NCI-H146 treated with DMSO at 0.1 percent for 48 hours (cell line): ENCODE results near the gene ZMIZ1.

Source experiments
- DNase-seq: peaks from one replicate; lab custom pipeline; 2025; ENCODE audit not compliant: unreplicated experiment; lab: John Stamatoyannopoulos, UW

The ZMIZ1 gene

DNA sequence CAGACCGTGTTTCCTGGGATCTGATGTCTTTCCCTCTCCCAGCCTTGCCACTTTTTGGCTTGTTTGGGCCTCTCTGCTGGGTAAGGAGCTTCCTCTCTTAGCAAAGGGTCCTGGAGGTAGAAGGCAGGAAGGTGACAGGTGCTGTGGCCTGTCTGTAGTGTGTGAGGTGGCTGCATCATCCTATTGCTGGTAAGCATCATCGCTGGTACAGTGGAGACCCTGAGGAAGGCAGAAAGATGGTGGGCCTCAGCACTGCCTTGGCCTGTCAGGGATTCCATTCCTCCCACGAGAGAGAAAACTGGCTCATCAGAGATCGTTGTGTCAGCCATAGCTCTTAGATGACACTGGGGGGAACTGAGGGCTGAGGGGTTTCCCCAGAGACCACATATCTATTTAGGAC lies 46.5 kb downstream of the ZMIZ1 start:
- DNase-seq: no peak

DNA sequence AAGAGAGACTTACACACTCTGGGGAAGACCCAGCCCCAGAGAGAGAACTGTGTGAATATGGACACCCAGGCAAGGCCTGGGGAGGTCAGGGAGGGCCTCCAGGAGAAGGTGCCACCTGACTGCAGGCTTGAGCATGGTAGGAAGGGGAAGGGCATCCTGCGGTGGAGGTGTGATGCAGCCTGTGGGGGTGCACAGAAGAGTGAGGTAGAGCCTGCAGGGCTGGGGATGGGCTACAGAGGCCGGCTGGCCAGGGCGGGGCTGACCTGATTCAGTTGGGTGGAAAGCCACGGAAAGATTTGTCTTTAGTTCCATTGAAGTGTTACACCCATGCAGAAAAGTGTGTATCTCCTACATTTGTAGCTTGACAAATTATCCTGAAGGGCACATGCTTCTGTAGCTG lies 47.6 kb downstream of the ZMIZ1 start:
- no peak for DNase-seq

DNA sequence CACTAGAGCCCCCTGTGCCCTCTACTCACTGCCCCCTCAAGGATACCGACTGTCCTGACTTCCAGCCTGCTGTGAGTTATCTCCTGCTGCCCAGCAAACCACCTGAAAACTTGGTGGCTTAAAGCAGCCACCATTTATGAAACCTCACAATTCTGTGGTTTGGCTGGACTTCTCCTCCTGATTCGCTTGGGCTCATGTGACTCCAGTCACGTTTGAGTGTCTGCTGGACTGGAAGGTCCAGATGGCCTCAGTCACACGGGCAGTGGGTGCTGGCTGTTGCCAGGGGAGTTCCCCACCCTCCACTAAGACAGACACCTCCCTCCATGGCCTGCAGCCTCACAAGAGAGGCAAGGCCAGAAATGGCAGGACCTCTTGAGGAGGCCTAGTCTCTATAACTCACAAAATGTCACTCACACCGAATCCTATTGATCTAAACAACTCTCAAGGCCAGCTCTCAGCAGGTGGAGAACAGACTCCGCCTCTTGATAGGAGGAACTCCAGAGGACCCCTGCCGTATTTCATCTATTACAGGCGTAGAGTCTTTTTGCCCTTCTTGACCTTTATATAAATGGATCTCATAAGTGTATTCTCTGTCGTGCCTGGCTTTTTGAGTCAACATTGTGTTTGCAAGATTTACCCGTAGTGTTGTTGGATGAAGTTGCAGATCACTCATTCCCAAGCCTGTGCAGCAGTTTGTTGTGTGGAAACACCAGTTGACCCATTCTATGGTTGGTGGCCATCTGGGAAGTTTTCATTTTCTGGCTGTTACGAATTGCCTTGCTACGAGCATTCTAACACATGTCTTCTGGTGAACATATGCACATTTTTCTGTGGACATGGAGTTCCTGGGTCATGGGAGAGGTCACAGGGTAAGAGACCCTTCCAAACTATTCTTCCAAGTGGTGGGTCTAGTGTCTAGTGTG lies 48.3 kb downstream of the ZMIZ1 start:
- peak; percentile 42 for DNase-seq

DNA sequence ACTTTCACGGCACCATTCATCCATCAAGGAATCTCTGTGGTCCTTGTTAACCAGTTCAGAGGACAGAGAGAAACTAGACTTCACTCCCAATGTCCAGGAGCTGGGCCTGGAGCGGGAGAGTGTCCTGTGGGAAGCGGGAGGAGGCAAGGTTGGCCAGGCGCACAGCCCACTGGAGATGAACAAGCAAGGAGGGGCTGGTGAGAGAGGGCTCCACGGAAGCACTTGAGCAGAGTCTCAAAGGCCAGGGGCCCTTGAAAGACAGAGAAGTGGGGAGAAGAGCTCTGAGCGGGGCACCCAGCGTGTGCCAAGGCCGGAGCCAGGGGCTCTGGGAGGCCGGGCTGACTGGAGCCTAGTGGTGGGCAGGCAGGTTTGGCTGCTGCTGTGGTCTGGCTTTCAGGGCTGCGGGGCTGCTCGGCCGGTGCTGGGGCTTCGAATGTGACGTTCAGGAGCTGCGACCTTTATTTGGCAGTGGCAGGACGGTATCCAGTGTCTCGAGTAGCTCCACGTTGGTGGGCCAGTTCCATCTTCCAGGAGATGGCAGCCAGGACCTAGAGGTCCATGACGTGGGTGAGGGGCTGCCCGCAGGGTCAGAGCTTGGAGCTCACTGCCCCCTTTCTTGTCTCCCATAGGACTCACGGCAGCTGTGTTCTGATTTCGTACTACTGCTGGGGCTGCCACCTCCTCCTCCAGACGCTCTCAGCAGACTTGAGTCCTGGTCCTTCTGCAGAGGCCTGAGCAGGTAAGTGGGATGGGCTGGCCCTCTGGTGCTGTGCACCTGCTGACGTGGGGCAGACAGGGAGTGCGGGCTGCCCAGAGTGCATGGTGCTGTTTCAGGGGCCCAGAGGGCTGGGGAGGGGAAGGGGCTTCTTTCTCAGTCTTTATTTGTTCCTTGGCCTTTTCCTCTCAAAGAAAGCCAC lies 49.8 kb downstream of the ZMIZ1 start:
- DNase-seq: no peak

GRCh38 chr10:79119306-79119705 lies 50.5 kb downstream of the ZMIZ1 start:
- no peak for DNase-seq

DNA sequence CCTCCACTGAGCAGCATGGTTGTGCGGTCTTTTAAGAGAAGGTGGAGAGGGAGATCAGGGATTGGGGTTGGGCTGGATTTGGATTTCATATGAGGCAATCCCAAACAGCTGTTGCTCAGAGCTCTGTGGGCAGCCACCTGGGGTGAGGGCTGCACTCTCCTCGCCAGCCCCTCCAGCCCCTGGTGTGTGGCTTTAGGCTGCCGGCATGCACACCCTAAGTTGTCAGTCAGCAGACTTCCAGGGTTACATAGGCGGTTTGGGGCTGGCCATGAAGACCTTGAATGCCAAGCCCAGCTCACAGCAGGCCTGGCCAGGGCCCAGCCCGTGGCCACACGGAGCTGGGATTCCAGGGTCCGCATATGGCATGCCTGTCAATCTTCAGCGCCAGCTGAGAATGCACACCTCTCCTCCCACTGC lies 54.8 kb downstream of the ZMIZ1 start:
- DNase-seq: no peak

GRCh38 chr10:79124066-79124465 lies 55.3 kb downstream of the ZMIZ1 start:
- no peak for DNase-seq

GRCh38 chr10:79125092-79125491 lies 56.3 kb downstream of the ZMIZ1 start:
- no peak for DNase-seq

DNA sequence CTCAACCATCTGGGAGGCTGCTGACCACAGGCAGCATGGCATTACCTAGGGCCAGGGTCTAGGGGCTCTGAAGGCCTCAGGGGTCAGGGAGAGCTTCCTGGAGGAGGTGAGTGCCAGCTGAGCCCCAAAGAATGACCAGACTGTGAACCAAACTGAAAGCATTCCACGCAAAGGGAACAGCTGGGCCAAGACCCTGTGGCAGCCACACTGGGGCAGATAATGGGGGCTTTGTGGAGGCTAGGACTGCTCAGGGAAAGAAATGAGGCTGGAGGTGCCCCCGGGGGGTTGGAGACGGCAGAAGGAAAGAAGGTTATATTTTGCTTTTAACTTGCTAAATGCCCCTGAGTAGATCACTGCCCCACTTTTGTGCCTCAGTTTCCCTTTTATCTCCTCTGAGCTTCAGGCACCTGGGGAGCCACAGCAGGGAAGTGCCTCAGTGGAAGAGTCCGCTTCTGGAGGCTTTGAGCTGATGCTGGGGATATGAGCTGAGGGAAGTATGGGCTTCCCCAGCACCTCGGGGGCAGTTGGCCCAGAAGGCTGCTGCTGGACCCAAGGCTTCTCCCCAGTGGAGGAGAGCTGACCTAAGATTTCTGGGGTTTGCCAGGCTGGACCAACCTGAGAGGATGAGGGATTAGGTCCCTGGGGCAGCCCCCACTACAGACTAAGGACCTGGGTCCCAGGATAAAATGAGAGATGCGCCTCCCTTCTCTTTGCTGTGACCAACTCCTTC lies 57.8 kb downstream of the ZMIZ1 start:
- DNase-seq: no peak

DNA sequence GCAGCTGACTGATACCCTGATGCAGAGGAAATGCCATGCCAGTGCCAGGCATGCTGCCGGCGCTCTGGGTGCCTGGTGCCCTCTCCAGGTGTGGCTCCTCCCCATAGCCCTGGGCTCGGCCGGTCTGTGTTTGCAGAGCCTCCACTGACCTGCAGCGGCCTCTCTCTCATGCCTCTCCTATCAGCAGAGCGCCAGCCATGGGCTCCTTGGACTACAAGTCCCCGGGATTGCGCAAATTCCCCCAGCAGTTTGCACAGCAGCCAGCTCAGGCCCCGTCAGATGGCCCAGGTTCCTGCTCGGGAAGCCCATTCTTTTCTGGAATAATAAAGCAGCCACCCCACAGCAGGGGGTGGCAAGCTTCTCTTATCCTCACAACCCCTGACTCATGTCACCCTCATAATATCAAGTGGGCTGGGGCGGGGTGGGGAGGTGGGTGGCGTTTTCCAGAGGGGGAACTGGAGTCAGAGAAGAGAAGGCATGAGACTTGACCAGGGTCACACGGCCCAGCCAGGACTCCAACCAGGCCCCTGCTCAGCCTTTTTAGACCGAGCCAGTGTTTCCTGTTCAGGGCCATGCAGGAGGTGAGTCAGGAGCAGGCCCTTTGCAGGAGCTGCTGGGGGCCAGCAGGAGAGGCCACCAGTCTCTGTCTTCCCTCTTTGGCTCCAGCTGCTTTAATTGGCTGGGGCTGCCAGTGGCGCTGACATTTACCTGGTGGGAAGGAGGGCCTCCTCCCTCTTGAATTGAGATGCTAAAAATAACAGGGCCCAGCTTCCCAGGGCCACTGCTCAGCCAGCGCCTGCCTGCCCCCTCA lies 58.6 kb downstream of the ZMIZ1 start:
- DNase-seq: peak; percentile 53

DNA sequence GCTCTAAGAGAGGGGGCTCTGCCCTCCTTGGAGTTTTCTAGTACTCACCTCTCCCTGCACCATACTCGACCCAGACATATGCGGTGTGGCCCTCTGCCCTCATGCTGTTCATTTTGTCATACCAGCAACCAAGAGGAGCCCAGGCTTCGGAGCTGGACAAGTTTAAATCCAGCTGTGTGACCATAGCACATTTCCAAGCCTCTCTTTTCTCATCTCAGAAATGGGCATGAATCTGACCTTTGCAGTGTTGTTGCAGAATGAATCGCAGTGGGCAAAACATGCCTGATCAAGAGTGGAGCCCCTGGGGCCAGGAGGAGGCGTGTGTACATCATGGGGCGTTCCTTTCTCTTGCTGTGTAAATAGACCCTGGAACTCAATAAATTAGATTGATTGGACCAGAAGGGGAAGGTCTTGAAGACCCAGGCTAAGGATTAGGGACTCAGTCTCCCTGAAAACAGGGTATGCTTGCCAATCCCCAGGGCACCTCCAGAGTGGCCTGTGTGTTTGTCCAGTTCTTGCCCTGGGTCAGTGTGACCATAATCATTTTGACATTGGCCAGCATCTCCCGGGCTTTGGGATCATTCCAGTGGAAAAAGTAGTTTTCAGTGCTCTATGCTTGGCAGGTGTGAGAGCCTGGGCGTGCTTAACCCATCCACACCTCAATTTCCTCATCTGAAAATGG lies 59.6 kb downstream of the ZMIZ1 start:
- no peak for DNase-seq

DNA sequence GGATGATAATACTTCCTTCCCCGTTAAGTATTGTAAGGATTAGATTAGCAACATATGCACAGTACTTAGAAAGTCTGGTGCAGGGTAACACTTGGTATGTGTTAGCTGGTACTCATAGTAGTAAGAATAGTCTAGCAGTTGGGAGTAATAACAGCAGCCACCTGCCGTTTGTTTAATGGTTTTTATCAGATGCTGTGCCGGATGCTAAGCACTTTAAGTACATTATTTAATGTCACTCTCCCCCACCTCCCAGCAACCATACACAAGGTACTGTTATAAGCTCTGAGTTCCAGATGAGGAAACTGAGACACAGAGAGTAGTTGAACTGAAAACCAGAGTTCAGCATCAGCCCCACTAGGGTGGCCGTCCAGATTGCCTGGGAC lies 60.1 kb downstream of the ZMIZ1 start:
- no peak for DNase-seq

GRCh38 chr10:79129361-79129997 lies 60.7 kb downstream of the ZMIZ1 start:
- DNase-seq: no peak

DNA sequence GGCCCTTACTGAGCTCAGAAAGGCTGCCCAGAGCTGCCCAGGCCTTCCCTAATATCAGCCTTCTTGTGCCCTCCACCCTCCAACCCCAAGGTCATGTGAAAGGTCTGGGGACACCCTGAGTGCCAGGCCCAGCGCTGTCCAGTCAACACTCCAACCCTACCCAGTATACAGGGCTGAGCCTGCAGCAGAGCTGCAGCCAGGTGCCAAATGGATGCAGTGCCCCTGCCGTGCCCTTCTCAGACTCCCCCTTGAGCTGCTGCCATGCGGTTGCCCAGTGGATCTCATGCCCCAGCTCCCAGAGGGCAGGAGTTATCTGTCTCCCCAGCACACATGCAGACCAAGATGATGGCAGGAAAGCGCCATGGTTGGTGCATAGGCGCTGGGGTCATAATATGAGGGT lies 61.5 kb downstream of the ZMIZ1 start:
- no peak for DNase-seq

DNA sequence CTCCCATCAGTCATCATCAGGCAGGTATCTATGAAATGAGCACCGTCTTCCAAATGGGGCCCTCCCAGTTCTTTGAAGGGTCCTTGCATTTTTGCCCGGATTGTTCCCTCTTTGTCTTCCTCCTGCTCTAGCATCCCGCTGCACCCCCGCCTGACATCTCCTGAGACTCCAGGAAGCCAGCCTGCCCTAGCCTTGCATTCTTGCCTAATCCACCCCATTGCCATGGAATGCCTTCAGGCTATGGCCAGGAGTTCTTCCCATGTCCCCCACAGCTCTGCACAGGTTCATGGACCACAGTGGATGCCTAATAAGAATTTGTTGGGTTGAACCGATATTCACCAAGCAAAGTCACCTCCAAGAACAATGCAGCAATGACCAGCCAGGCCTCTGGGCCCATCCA lies 62.1 kb downstream of the ZMIZ1 start:
- DNase-seq: no peak

DNA sequence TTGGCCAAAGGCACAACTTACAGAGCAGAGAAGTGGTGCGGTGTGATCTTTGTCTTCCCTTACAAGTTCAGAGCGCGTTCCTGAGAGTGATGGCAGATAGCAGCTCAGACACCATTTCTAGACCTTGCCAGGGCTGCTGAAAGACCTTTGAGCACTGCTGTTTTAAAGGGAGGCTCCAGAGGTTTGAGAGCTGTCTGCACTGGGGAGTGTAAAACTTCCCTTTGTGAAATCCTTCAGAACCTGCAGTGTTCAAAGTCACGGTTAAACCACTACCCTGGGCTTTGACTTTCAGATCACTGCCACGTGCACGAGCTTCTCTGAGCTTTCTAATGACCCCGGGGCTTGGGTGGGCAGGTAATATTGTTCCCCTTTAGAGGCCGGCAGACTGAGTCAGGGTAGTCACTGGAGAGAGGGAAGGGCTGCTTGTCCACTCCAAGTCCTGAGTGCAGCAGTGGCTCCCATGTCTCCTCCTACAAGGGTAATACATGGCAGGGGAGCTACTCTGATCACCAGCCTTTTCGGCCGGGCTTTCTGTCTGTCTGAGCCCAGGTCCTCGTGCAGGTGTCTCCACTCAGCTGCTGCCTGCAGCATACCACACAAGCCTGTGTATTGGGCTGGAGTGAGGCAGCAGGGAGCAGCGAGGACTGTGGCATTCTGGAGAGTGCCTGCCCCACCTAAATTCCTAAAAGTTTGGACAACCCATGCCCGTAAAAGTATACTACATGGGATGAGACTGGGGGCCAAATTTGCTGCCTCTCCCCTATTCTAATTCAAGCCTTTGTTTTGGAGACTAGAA lies 63.3 kb downstream of the ZMIZ1 start:
- no peak for DNase-seq

DNA sequence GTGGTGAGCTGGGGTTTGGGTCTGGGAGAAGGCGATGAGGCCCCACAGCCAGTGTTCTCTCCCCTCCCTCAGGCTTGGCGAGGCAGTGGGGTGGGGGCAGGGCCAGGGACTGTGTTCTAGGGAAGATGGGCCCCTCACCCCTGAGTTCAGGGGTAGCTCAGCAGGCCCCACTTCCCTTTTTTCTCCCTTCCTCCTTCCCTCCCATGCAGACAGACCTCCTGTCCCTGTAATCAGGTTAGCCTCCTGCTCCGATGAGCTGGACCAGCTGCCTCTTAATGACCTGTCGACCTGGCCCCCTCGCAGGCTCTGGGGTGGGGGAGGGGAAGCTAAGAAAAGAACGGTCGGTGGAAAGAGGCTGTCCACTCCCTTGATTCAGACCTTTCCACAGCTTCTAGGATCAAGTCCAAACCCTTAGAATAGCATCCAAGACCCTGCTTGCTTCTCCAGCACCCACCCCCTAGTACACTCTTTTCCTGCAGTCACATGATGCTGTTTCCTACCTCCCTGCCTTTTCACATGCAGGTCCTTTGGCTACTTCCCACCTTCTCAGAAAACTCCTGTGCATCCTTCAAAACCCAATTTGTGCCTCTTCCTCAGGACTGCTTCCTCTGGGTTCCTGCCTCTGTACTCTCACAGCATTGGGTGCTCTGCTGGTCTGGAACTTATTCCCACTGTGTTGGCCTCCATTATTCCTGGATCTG lies 64.1 kb downstream of the ZMIZ1 start:
- no peak for DNase-seq

DNA sequence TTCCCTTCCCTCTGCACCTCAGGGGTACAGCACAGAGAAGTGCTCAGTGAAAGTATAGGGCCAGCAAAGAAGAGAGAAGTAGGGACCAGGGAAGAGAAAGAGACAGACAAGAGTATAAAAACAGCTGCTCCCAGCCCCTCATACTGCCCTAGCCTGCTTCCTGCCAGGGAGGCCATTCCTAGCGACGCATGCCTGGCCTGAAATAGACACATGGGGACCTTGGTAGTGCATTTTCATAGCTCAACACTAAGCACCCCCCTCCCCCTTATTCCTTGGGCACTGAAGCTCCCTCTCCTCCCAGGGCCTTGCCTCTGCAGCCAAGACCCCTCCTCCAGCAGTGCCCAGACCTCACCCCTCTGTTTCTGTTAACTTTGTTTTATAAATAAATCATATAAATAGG lies 64.7 kb downstream of the ZMIZ1 start:
- DNase-seq: no peak
